HepG2 (cell line): Measurements from ENCODE around the gene ARL3. TPM values are rescaled to one million over a fixed set of nuclear protein-coding genes. Genes with fewer than 3 reads are reported as not detected.

Source experiments
- ATAC-seq: fragments of 200-7000 bp; cut with Tn5 transposase; 3 replicates; pipeline ENCODE4 v1.9.1; 2020; ENCODE audit warnings: mild to moderate bottlenecking, moderate library complexity
- BruUV-seq: library from RNA; stranded (reverse); fragments of 400-500 nt; replicated peaks from 2 replicates; lab custom pipeline; 2021; lab: Mats Ljungman, UMichigan
- CTCF ChIA-PET: fragments of 300-600 bp; formaldehyde crosslinking; extraction: SDS; loops from one replicate; lab custom pipeline; 2021; ENCODE audit warnings: low total read pairs, inconsistent platforms, low intra/inter-chr PET ratio; lab: Yijun Ruan, JAX
- POLR2A ChIA-PET: fragments of 350-600 bp; sonication (Branson Sonifier 250); formaldehyde crosslinking; loops from one replicate; lab custom pipeline; 2020; ENCODE audit warnings: antibody characterized with exemption, inconsistent platforms; lab: Yijun Ruan, JAX
- DNase-seq: peaks from one replicate; pipeline ENCODE4 v3.0.0-alpha.2; 2015; ENCODE audit warnings: low spot score
- FAIRE-seq: peaks from 3 replicates; lab custom pipeline; 2011; peaks lifted over from hg19 to GRCh38; lab: Jason Lieb, UNC
- H2AFZ ChIP-seq: one replicate; pipeline ENCODE4 v1.6.1; 2011; ENCODE audit warnings: low read length, inconsistent platforms
- H3K27ac ChIP-seq: fragments of 300-600 bp; 3 replicates; pipeline ENCODE4 v1.8.0; 2011; ENCODE audit warnings: mixed run types, mild to moderate bottlenecking, mixed read lengths, low read length, inconsistent platforms; ENCODE audit not compliant: insufficient read depth; ENCODE audit errors: extremely low read length
- H3K27me3 ChIP-seq, 2 experiments: fragments of 200-600 bp in 1 of 2; 2 replicates in 1 of 2; 3 replicates in 1 of 2; pipeline versions ENCODE4 v1.6.0 to v1.8.0; 2011; ENCODE audit warnings: low read length in 2 of 2, mild to moderate bottlenecking in 2 of 2, moderate library complexity in 2 of 2, inconsistent platforms in 1 of 2; ENCODE audit not compliant: insufficient read depth in 2 of 2, control insufficient read depth in 1 of 2
- H3K36me3 ChIP-seq, 2 experiments: fragments of 200-600 bp in 1 of 2; replicated peaks in 1 of 2; 2 replicates in 1 of 2; 3 replicates in 1 of 2; pipeline versions ENCODE4 v1.5.1 to v1.8.0; 2011; ENCODE audit warnings: low read length in 2 of 2, inconsistent platforms in 1 of 2; ENCODE audit not compliant: insufficient read depth in 2 of 2, control insufficient read depth in 1 of 2
- H3K4me1 ChIP-seq: 2 replicates; pipeline ENCODE4 v1.5.1; 2012; ENCODE audit warnings: low read length, inconsistent platforms; ENCODE audit not compliant: insufficient read depth
- H3K4me2 ChIP-seq: 2 replicates; pipeline ENCODE4 v1.6.0; 2011; ENCODE audit warnings: low read depth, low read length, inconsistent platforms
- H3K4me3 ChIP-seq, 3 experiments: fragments of 200-600 bp in 1 of 3; sonication (generic), shearing (Covaris generic) in 1 of 3; replicated peaks in 1 of 3; 2 replicates each; pipeline ENCODE4 v1.5.1; 2011 to 2016; ENCODE audit warnings: low read length in 3 of 3, inconsistent platforms in 2 of 3, low read depth in 2 of 3, mild to moderate bottlenecking in 2 of 3, control low read depth in 1 of 3, mixed read lengths in 1 of 3; ENCODE audit not compliant: insufficient read depth in 1 of 3
- H3K79me2 ChIP-seq: one replicate; pipeline ENCODE4 v1.6.1; 2011; ENCODE audit warnings: low read length, inconsistent platforms; ENCODE audit not compliant: insufficient read depth
- H3K9ac ChIP-seq: 2 replicates; pipeline ENCODE4 v1.6.0; 2011; ENCODE audit warnings: mild to moderate bottlenecking, low read depth, low read length, inconsistent platforms; ENCODE audit not compliant: insufficient read depth
- H3K9me3 ChIP-seq: 2 replicates; pipeline ENCODE4 v1.5.1; 2012; ENCODE audit warnings: mild to moderate bottlenecking, low read length
- H4K20me1 ChIP-seq: 2 replicates; pipeline ENCODE4 v1.6.0; 2011; ENCODE audit warnings: inconsistent platforms, mild to moderate bottlenecking, low read length, moderate library complexity; ENCODE audit not compliant: insufficient read depth
- ARNT2 ChIP-seq: sonication (generic); formaldehyde crosslinking; IDR thresholded peaks from 2 replicates; pipeline ENCODE4 v1.8.0; 2022; ENCODE audit warnings: mild to moderate bottlenecking, low read depth, missing genetic modification reagents, moderate library complexity
- NCOA2 ChIP-seq: sonication (generic); formaldehyde crosslinking; IDR thresholded peaks from 2 replicates; pipeline ENCODE4 v1.8.0; 2022; ENCODE audit warnings: inconsistent platforms
- ZSCAN9 ChIP-seq: IDR thresholded peaks from 2 replicates; pipeline ENCODE4 v1.6.1; 2016; ENCODE audit warnings: borderline replicate concordance
- WGBS: methylation state at CpG from one replicate; pipeline ENCODE4 v1.1.6; 2017; ENCODE audit warnings: low lambda C conversion rate; 5-methylcytosine and 5-hydroxymethylcytosine counted together
- in situ Hi-C: cut with HindIII; loops from 2 replicates; pipeline ENCODE4 v1.10.0; 2017; ENCODE audit warnings: low pct_unique_long_range_greater_than_20kb; ENCODE audit not compliant: extremely low pct_ligation_motif_present
- intact Hi-C: fragments of 100-400 bp; cut with micrococcal nuclease; formaldehyde crosslinking; loops from one replicate; pipeline ENCODE4 v1.10.0; 2022; ENCODE audit not compliant: unreplicated experiment
- polyA plus RNA-seq, 8 experiments: library from polyadenylated mRNA; depleted of rRNA in 3 of 8; stranded (reverse) in 7 of 8; unstranded in 1 of 8; fragments of >200 nt; fragmentation: Illumina TruSeq in 4 of 8; extraction: Trizol in 4 of 8; gene quantifications; 2 replicates each; pipeline versions ENCODE4 v1.2.1 to v1.2.3, GENCODE V29; 2011 to 2016; ENCODE audit warnings: low read depth in 4 of 8, missing spikeins in 1 of 8, mixed read lengths in 1 of 8; ENCODE audit not compliant: insufficient read depth in 1 of 8
- total RNA-seq, 5 experiments: library from RNA; depleted of rRNA; stranded (reverse); fragments of >200 nt; fragmentation: Illumina TruSeq; extraction: Trizol; gene quantifications; 2 replicates each; pipeline ENCODE4 v1.2.3, GENCODE V29; 2016; ENCODE audit warnings: low read depth in 1 of 5
- TF ChIP-seq, protein P1 (sequence below): sonication (generic); formaldehyde crosslinking; IDR thresholded peaks from 2 replicates; pipeline ENCODE4 v1.4.0; 2020; ENCODE audit warnings: missing genetic modification reagents, borderline replicate concordance
- TF ChIP-seq, protein P2 (sequence below): sonication (generic); formaldehyde crosslinking; IDR thresholded peaks from 2 replicates; pipeline ENCODE4 v1.5.1; 2020; ENCODE audit warnings: mild to moderate bottlenecking, missing genetic modification reagents, moderate library complexity
- TF ChIP-seq, protein P3 (sequence below): sonication (generic); formaldehyde crosslinking; IDR thresholded peaks from 2 replicates; pipeline ENCODE4 v1.4.0; 2020; ENCODE audit warnings: mild to moderate bottlenecking, missing genetic modification reagents, borderline replicate concordance
- TF ChIP-seq, protein P4 (sequence below): sonication (generic); formaldehyde crosslinking; conservative IDR thresholded peaks from 2 replicates; pipeline ENCODE4 v1.8.0; 2022; ENCODE audit warnings: low read depth, missing genetic modification reagents

ARL3 gene
- total and polyA plus RNA-seq, 2 of the 13 experiments (the other 11 are each of a cell fraction or from before 2014, with no cell fraction given), result 5.2 to 6.6 TPM

DNA sequence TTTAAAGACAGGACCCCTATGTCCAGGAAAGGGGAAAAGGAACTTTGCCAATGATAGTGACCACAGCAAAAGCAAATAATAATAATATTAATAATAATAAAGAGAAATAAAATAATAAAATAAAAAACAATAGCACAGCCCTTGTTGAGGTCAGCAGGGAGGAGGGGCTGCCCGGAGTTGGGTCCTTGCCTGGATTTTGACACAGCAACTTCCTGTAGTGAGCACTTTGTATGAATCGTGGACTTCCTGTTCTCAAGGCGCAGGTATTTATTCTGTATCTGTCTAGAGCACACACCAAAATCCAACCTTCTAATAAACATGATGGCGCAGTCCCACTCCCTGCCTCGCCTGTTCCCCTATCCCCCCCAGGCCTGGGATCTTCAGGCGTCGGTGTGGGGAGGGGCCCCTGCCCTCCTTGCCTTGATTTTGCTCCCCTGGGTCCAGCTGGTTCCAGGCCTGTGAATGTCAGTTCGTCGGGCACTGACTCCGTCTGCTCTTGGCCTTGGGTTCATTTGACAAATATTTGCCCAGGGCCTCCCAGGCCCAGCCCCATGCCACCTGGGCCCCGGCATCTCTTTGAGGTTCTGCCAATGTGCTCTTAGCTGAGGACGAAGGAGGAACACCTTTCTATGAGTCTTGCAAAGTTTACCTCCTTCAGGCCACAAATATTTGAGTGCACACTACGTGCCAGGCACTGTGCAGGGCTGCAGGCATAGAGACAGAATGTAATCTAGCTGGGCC, 56.0 kb downstream of the ARL3 start (continued):
- TF ChIP-seq, protein P1, sequence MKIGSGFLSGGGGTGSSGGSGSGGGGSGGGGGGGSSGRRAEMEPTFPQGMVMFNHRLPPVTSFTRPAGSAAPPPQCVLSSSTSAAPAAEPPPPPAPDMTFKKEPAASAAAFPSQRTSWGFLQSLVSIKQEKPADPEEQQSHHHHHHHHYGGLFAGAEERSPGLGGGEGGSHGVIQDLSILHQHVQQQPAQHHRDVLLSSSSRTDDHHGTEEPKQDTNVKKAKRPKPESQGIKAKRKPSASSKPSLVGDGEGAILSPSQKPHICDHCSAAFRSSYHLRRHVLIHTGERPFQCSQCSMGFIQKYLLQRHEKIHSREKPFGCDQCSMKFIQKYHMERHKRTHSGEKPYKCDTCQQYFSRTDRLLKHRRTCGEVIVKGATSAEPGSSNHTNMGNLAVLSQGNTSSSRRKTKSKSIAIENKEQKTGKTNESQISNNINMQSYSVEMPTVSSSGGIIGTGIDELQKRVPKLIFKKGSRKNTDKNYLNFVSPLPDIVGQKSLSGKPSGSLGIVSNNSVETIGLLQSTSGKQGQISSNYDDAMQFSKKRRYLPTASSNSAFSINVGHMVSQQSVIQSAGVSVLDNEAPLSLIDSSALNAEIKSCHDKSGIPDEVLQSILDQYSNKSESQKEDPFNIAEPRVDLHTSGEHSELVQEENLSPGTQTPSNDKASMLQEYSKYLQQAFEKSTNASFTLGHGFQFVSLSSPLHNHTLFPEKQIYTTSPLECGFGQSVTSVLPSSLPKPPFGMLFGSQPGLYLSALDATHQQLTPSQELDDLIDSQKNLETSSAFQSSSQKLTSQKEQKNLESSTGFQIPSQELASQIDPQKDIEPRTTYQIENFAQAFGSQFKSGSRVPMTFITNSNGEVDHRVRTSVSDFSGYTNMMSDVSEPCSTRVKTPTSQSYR, result peak; percentile 37; the same call in 1 of the 2 replicates
- TF ChIP-seq ARNT2, result peak; percentile 61; the same call in 1 of the 2 replicates
- TF ChIP-seq, protein P2, sequence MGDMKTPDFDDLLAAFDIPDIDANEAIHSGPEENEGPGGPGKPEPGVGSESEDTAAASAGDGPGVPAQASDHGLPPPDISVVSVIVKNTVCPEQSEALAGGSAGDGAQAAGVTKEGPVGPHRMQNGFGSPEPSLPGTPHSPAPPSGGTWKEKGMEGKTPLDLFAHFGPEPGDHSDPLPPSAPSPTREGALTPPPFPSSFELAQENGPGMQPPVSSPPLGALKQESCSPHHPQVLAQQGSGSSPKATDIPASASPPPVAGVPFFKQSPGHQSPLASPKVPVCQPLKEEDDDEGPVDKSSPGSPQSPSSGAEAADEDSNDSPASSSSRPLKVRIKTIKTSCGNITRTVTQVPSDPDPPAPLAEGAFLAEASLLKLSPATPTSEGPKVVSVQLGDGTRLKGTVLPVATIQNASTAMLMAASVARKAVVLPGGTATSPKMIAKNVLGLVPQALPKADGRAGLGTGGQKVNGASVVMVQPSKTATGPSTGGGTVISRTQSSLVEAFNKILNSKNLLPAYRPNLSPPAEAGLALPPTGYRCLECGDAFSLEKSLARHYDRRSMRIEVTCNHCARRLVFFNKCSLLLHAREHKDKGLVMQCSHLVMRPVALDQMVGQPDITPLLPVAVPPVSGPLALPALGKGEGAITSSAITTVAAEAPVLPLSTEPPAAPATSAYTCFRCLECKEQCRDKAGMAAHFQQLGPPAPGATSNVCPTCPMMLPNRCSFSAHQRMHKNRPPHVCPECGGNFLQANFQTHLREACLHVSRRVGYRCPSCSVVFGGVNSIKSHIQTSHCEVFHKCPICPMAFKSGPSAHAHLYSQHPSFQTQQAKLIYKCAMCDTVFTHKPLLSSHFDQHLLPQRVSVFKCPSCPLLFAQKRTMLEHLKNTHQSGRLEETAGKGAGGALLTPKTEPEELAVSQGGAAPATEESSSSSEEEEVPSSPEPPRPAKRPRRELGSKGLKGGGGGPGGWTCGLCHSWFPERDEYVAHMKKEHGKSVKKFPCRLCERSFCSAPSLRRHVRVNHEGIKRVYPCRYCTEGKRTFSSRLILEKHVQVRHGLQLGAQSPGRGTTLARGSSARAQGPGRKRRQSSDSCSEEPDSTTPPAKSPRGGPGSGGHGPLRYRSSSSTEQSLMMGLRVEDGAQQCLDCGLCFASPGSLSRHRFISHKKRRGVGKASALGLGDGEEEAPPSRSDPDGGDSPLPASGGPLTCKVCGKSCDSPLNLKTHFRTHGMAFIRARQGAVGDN, result peak; percentile 77

DNA sequence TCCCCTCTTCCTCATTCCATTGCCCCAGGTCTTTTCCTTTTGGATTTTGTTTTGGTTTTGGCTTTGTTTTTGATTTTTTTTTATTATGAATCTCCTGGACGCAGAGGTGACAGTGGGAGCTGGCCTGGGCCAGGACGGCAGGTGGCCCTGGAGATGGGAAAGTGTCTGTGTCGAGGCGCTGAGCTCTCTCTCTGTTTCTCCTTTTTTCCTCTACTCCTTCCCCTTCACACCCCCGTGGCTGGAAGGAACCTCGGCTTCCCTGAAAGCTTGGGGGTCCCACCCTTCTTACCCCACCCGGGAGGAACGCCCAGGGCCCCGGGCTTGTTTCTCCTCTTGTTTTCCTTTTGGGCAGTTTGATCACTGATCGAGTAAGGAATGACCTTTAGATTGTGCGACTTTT, 56.7 kb downstream of the ARL3 start:
- peaks cover 32% of the 10 kb centered on the region for H4K20me1 ChIP-seq
- no peak overlapping the region for H2AFZ ChIP-seq
- no peak overlapping the region for H3K9ac ChIP-seq
- FAIRE-seq (no peak), ATAC-seq (no peak), DNase-seq (no peak)
- no peak overlapping the region for H3K27ac ChIP-seq
- H3K79me2 ChIP-seq, result peaks cover 6% of the 10 kb centered on the region
- H3K27me3 ChIP-seq, result no peaks in the 10 kb centered on the region
- H3K36me3 ChIP-seq, result peaks cover 27 to 43% of the 10 kb centered on the region in 2 experiments
- no TSS peak for BruUV-seq
- CTCF ChIA-PET, result no interaction called here
- no peak overlapping the region for H3K4me2 ChIP-seq
- H3K4me1 ChIP-seq, result peaks cover 53% of the 10 kb centered on the region
- in situ Hi-C loops, result no loop called here
- 92% methylated on average over 11 of the region's 11 CpGs for WGBS
- intact Hi-C loops, result no loop called here
- no peak overlapping the region for H3K4me3 ChIP-seq
- no peaks in the 10 kb centered on the region for H3K9me3 ChIP-seq
- POLR2A ChIA-PET, result interaction anchor here (1.8 to 2.3 kb wide), 4 partner anchors 16 to 60 kb away, joined by 7 to 15 read pairs (median 12); no protein-coding TSS in a partner anchor
- TF ChIP-seq ZSCAN9 (CRISPR knock-in tag) (no peak), NCOA2 (CRISPR knock-in tag) (no peak)
- TF ChIP-seq, protein P3, sequence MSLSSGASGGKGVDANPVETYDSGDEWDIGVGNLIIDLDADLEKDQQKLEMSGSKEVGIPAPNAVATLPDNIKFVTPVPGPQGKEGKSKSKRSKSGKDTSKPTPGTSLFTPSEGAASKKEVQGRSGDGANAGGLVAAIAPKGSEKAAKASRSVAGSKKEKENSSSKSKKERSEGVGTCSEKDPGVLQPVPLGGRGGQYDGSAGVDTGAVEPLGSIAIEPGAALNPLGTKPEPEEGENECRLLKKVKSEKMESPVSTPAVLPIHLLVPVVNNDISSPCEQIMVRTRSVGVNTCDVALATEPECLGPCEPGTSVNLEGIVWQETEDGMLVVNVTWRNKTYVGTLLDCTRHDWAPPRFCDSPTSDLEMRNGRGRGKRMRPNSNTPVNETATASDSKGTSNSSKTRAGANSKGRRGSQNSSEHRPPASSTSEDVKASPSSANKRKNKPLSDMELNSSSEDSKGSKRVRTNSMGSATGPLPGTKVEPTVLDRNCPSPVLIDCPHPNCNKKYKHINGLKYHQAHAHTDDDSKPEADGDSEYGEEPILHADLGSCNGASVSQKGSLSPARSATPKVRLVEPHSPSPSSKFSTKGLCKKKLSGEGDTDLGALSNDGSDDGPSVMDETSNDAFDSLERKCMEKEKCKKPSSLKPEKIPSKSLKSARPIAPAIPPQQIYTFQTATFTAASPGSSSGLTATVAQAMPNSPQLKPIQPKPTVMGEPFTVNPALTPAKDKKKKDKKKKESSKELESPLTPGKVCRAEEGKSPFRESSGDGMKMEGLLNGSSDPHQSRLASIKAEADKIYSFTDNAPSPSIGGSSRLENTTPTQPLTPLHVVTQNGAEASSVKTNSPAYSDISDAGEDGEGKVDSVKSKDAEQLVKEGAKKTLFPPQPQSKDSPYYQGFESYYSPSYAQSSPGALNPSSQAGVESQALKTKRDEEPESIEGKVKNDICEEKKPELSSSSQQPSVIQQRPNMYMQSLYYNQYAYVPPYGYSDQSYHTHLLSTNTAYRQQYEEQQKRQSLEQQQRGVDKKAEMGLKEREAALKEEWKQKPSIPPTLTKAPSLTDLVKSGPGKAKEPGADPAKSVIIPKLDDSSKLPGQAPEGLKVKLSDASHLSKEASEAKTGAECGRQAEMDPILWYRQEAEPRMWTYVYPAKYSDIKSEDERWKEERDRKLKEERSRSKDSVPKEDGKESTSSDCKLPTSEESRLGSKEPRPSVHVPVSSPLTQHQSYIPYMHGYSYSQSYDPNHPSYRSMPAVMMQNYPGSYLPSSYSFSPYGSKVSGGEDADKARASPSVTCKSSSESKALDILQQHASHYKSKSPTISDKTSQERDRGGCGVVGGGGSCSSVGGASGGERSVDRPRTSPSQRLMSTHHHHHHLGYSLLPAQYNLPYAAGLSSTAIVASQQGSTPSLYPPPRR (CRISPR knock-in tag), result no peak
- TF ChIP-seq, protein P4, sequence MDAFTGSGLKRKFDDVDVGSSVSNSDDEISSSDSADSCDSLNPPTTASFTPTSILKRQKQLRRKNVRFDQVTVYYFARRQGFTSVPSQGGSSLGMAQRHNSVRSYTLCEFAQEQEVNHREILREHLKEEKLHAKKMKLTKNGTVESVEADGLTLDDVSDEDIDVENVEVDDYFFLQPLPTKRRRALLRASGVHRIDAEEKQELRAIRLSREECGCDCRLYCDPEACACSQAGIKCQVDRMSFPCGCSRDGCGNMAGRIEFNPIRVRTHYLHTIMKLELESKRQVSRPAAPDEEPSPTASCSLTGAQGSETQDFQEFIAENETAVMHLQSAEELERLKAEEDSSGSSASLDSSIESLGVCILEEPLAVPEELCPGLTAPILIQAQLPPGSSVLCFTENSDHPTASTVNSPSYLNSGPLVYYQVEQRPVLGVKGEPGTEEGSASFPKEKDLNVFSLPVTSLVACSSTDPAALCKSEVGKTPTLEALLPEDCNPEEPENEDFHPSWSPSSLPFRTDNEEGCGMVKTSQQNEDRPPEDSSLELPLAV (CRISPR knock-in tag), result no peak
